HepG2 (cell line): ENCODE results near the gene PPFIA3. TPM values are rescaled to one million over a fixed set of nuclear protein-coding genes. Genes with fewer than 3 reads are reported as not detected.
A peak's percentile ranks its signal among the peaks of the same experiment; 100 is the strongest.

ENCODE experiments used
- HMGXB4 ChIP-seq, 2 experiments: sonication (generic) in 1 of 2; formaldehyde crosslinking in 1 of 2; IDR thresholded peaks; 2 replicates each; pipeline versions ENCODE4 v1.4.0 to v1.6.1; 2018 to 2020; ENCODE audit warnings: missing genetic modification reagents in 2 of 2, borderline replicate concordance in 1 of 2, low read depth in 1 of 2, mild to moderate bottlenecking in 1 of 2, missing biosample characterization in 1 of 2
- MNT ChIP-seq: fragments of 450-650 bp; IDR thresholded peaks from 2 replicates; pipeline ENCODE4 v1.6.1; 2016
- MYC ChIP-seq: sonication (generic); formaldehyde crosslinking; IDR thresholded peaks from 2 replicates; pipeline ENCODE4 v1.9.0; 2021; ENCODE audit warnings: missing genetic modification reagents, borderline replicate concordance
- PCBP2 ChIP-seq: fragments of 200-400 bp; formaldehyde crosslinking; optimal IDR thresholded peaks from 2 replicates; pipeline ENCODE3; 2018; ENCODE audit warnings: low read length, low read depth; ENCODE audit not compliant: poor library complexity, severe bottlenecking
- RNF2 ChIP-seq: fragments of 450-650 bp; conservative IDR thresholded peaks from 2 replicates; pipeline ENCODE4 v1.6.1; 2016; ENCODE audit warnings: low read depth
- SMAD1 ChIP-seq: sonication (generic); formaldehyde crosslinking; IDR thresholded peaks from 2 replicates; pipeline ENCODE4 v1.4.0; 2020; ENCODE audit warnings: missing genetic modification reagents, low read depth, mild to moderate bottlenecking, borderline replicate concordance
- ZBTB39 ChIP-seq: sonication (generic); formaldehyde crosslinking; IDR thresholded peaks from 2 replicates; pipeline ENCODE4 v1.5.0; 2020; ENCODE audit warnings: missing genetic modification reagents
- ZEB1 ChIP-seq: IDR thresholded peaks from 2 replicates; pipeline ENCODE4 v1.6.1; 2012; ENCODE audit warnings: mild to moderate bottlenecking, low read depth, inconsistent platforms; ENCODE audit not compliant: insufficient replicate concordance
- ZNF225 ChIP-seq: sonication (generic); formaldehyde crosslinking; IDR thresholded peaks from 2 replicates; pipeline ENCODE4 v1.4.0; 2020; ENCODE audit warnings: mild to moderate bottlenecking, missing genetic modification reagents
- ZNF280D ChIP-seq: sonication (generic); formaldehyde crosslinking; IDR thresholded peaks from 2 replicates; pipeline ENCODE4 v1.5.1; 2020; ENCODE audit warnings: mild to moderate bottlenecking, missing genetic modification reagents
- ZNF331 ChIP-seq: sonication (generic); formaldehyde crosslinking; IDR thresholded peaks from 2 replicates; pipeline ENCODE4 v1.4.0; 2020; ENCODE audit warnings: missing genetic modification reagents
- ZNF629 ChIP-seq: sonication (generic); formaldehyde crosslinking; conservative IDR thresholded peaks from 2 replicates; pipeline ENCODE4 v1.5.0; 2020; ENCODE audit warnings: missing genetic modification reagents
- ZNF740 ChIP-seq: sonication (generic); formaldehyde crosslinking; IDR thresholded peaks from 2 replicates; pipeline ENCODE4 v1.4.0; 2020; ENCODE audit warnings: missing genetic modification reagents
- ZZZ3 ChIP-seq: sonication (generic); formaldehyde crosslinking; IDR thresholded peaks from 2 replicates; pipeline ENCODE4 v1.4.0; 2020; ENCODE audit warnings: missing genetic modification reagents, mild to moderate bottlenecking, borderline replicate concordance
- polyA plus RNA-seq, 8 experiments: library from polyadenylated mRNA; depleted of rRNA in 3 of 8; stranded (reverse) in 7 of 8; unstranded in 1 of 8; fragments of >200 nt; fragmentation: Illumina TruSeq in 4 of 8; extraction: Trizol in 4 of 8; gene quantifications; 2 replicates each; pipeline versions ENCODE4 v1.2.1 to v1.2.3, GENCODE V29; 2011 to 2016; ENCODE audit warnings: low read depth in 4 of 8, missing spikeins in 1 of 8, mixed read lengths in 1 of 8; ENCODE audit not compliant: insufficient read depth in 1 of 8
- total RNA-seq, 5 experiments: library from RNA; depleted of rRNA; stranded (reverse); fragments of >200 nt; fragmentation: Illumina TruSeq; extraction: Trizol; gene quantifications; 2 replicates each; pipeline ENCODE4 v1.2.3, GENCODE V29; 2016; ENCODE audit warnings: low read depth in 1 of 5
- TF ChIP-seq, protein P1 (sequence below): sonication (generic); formaldehyde crosslinking; IDR thresholded peaks from 2 replicates; pipeline ENCODE4 v1.5.1; 2020; ENCODE audit warnings: mild to moderate bottlenecking, missing genetic modification reagents, moderate library complexity
- TF ChIP-seq, protein P2 (sequence below): sonication (generic); formaldehyde crosslinking; IDR thresholded peaks from 2 replicates; pipeline ENCODE4 v1.5.0; 2020; ENCODE audit warnings: missing genetic modification reagents

Gene PPFIA3
- total and polyA plus RNA-seq, 2 of the 13 experiments (the other 11 are each of a cell fraction or from before 2014, with no cell fraction given), result 6.7 to 8.6 TPM

DNA sequence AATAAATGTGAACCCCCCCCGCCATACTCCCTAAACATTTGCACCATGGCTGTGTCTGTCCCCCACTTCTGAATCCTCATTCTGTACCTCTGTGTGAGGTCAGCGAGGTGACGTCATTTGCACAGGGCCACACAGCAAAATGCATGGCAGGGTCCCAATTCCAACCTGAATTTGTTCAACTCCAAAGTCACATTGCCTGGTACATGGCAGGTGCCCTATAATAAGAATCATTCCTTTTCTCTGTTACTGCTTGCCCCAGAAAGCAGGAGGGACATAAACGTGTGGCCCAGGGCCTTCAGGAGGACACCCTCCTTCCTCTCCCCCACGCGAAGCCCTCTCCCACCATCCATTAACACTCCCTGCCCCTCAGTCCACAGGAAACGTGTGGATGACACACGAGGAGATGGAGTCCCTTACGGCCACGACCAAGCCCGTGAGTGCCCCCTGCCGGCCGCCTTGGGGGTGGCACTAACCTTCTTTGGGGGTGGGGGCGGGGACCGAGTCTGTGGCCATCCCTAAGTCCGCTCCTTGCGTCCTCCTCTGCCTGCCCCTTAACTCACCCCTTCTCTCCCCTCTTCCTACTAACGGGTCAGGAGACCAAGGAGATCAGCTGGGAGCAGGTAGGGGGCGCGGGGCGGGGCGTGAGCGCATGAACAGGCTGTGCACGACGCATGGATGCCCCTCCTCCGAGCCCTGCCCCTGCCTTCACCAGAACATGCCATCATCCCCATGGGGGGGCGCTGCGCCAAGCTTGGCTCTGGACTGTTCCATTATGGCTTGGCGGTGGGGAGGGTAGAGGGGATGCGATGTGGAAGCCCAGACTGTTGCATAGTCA is 26.4 kb downstream of the PPFIA3 start (continued):
- TF ChIP-seq PCBP2 (no peak), ZNF331 (CRISPR knock-in tag) (no peak), RNF2 (no peak), ZEB1 (no peak), ZNF225 (CRISPR knock-in tag) (no peak), ZBTB39 (no peak), SMAD1 (CRISPR knock-in tag) (peak; percentile 23; the same call in 1 of the 2 replicates), ZNF280D (CRISPR knock-in tag) (no peak), ZZZ3 (CRISPR knock-in tag) (no peak), ZNF629 (CRISPR knock-in tag) (no peak), HMGXB4 (CRISPR knock-in tag; IDR thresholded peaks at IDR 0.05; ENCODE audit: borderline replicate concordance in 1 of 2, low read depth in 1 of 2) (peak in 1 of 2 experiments; percentile 39; a peak in 1 of 4 replicates), MYC (CRISPR knock-in tag) (peak; percentile 34; the same call in 1 of the 2 replicates), MNT (no peak), ZNF740 (no peak)
- TF ChIP-seq, protein P1, sequence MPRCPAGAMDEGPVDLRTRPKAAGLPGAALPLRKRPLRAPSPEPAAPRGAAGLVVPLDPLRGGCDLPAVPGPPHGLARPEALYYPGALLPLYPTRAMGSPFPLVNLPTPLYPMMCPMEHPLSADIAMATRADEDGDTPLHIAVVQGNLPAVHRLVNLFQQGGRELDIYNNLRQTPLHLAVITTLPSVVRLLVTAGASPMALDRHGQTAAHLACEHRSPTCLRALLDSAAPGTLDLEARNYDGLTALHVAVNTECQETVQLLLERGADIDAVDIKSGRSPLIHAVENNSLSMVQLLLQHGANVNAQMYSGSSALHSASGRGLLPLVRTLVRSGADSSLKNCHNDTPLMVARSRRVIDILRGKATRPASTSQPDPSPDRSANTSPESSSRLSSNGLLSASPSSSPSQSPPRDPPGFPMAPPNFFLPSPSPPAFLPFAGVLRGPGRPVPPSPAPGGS (CRISPR knock-in tag), result 0 out of 2 replicates have a peak, but pooled peaks have one; percentile 51
- TF ChIP-seq, protein P2, sequence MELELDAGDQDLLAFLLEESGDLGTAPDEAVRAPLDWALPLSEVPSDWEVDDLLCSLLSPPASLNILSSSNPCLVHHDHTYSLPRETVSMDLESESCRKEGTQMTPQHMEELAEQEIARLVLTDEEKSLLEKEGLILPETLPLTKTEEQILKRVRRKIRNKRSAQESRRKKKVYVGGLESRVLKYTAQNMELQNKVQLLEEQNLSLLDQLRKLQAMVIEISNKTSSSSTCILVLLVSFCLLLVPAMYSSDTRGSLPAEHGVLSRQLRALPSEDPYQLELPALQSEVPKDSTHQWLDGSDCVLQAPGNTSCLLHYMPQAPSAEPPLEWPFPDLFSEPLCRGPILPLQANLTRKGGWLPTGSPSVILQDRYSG (CRISPR knock-in tag), result no peak
